Activated CD8-positive, alpha-beta memory T cell treated with anti-CD3 and anti-CD28 coated beads, Interleukin-2, amount 50 U/mL, for 48 hours (primary cell): Measurements from ENCODE around the gene VTN.
"Not testable (repeated sequence)": the region's sequence is repeated elsewhere in the genome, so short reads cannot be mapped to it uniquely, and the experiment has no call there.

Experiments used
- DNase-seq: peaks from one replicate; pipeline ENCODE4 v3.0.0-alpha.2; 2020

VTN gene

DNA sequence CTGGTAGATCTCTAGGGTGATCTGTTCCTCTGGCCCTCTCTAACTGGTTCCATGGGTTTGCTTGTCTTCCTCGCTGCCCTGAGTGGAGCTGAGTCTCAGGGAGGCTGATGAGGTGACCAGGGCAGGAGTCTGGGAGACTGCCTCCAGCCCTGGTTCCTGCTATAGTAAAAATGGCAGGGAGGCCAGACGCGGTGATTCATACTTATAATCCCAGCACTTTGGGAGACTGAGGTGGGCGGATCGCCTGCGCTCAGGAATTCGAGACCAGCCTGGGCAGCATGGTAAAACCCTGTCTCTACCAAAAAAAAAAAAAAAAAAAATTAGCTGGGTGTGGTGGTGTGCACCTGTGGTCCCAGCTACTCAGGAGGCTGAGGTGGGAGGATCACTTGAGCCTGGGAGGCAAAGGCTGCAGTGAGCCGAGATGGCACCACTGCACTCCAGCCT is 31.3 kb downstream of the VTN start:
- DNase-seq, result not testable (repeated sequence)

DNA sequence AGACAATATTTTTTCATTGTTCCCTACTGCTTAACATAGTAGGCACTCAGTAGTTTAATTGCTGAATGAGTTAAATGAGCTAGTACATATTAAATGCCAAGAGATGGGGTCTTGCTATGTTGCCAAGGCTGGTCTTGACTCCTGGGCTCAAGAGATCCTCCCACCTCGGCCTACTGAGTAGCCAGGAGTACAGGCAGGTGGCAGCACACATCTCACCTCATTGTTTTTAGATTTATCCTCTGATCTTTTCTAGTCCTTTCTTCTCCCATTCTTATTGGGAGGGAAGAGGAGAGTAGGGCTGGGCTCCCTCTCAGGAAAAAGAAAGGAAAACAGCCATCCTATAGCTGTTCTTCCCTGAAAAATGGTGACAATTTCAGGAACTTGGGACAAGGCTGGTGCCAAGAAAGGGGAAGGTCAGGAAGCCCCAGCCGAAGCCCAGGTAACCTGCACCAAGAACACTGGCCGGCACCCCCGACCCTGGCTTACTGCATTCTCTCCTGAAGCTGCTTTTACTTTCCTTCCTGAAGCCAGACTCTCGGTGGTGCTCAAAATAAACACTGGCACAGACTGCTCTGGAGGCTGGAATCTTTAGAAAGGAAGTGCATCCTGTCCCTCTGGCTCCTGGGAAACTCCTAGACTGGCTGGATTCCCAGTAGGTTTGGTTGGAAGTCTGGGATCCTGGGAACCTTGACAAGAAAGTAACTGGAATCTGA is 31.9 kb downstream of the VTN start:
- no peak for DNase-seq

GRCh38 chr17:28335959-28336871 is 33.9 kb downstream of the VTN start:
- no peak for DNase-seq

DNA sequence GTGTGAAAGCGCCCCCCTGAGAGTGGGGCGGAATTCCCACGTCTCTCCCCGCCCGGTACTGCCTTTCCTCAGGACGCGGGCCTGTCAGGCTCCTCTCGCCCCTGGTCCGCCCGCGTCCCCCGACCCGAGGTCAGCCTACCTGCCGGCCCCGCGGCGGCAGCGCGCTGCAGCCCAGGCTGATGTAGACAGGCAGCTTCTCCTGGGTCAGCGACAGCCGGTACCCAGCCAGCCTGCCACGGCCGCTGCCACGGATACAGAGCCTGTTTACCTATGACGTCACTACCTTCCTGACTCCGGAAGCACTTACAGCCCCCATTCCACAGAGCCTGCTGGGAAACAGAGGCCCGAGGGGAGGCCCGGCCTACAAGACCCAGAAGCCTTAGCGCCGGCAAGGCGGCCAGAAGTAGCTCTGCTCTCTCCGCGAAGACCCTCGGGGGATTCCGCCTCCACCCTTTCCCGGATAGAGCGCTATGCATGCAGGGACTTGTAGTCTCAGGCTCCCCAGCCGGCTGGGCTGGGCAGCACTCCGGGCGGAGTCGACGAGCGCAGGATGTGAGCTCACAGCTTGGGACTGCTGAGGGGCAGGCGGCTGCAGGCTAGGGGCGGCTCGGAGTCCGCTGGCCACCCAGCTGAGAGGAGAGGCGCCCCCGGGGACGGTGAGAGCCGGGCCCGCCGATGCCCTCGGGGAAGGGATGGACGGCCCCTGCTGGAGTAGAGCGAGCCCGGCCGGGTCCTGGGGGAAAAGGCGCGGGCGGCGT is 34.7 kb downstream of the VTN start, which contains the start of the genes IFT20 and TNFAIP1:
IFT20 (minus strand) TSS at position 272 of the 758 bp plus-strand sequence. CDS start 3,487 bp downstream, outside the sequence.
TNFAIP1 (plus strand) TSS at position 561 of the 758 bp plus-strand sequence. CDS start 3,761 bp downstream, outside the sequence.
- peak; percentile 95 for DNase-seq

DNA sequence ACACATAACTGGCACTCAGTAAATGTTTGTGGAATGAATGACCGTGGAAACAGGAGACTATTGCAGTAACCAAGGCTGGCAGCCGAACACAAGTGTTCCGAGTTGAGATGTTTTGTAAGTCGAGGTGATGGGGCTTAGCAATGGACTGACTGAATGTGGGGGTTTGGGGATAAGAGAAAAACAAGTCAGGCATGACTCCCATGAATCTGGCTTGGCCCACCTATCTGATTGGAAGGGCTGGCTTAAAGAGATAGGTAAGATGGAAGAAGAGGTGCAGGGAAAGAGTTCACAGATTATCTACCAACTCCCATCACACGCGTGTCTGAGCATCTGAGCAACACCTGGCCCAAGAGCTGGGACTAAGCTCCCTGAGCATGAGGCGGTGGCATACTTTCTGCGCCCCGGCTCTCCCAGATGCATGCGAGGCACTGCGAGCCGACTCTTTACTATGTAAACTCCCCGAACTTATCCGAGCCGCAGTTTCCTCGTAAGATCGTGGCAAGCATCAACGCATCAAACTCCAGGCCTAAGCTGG is 35.4 kb downstream of the VTN start:
- DNase-seq, result no peak

GRCh38 chr17:28334171-28334570 is 35.9 kb downstream of the VTN start:
- DNase-seq, result no peak

GRCh38 chr17:28333083-28333746 is 36.9 kb downstream of the VTN start:
- DNase-seq, result peak; percentile 26

- peak; percentile 47 for DNase-seq
These were observed 38.2 kb downstream of the VTN start for GRCh38 chr17:28331891-28332420.

GRCh38 chr17:28330671-28331070 is 39.4 kb downstream of the VTN start:
- DNase-seq, result peak; percentile 46

GRCh38 chr17:28328325-28328724 is 41.8 kb downstream of the VTN start:
- DNase-seq, result peak; percentile 35

DNA sequence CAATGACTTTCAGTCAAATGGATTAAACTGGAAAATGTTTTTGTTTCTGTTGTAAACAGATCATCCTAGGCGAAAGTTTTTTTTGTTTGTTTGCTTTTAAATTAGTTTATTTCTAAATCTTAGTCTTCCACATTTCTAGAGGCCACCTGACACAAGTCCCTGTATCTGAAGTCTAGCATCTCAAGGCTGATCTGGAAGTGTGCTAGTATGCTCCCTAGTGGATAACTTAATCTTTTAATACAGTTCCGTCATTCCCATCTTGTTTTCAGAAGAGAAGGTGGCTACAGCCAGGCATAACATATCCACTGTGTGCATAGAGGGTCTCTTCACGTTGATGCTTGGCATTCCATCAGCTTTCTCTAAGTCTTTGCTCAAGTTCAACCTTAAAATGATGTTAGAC is 42.4 kb downstream of the VTN start:
- DNase-seq, result no peak

- DNase-seq, result peak; percentile 57
These were observed 43.0 kb downstream of the VTN start for GRCh38 chr17:28327031-28327607.

GRCh38 chr17:28326114-28326513 is 44.0 kb downstream of the VTN start:
- peak; percentile 23 for DNase-seq

GRCh38 chr17:28325211-28325610 is 44.9 kb downstream of the VTN start:
- peak; percentile 22 for DNase-seq

DNA sequence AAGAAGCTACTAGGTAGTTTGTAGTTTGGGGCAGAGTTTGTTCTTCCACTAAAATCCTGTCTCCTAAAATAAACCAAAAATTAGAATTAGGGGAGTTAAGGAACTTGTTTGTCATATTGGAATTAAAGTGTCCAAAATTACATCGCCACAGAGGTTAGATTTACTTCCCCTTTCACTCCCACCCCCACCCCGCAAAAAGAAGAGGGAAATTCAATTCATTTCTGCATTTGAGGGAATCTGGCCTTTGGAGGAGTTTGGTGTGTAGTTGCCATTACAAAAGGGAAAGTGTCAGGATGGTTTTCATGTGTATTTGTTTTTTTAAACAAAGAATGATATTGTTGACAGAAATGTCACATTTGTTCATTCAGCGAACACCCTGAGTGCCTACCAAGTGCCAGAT is 45.3 kb downstream of the VTN start:
- no peak for DNase-seq

- DNase-seq, result no peak
These were observed 45.8 kb downstream of the VTN start for GRCh38 chr17:28324267-28324745.

- DNase-seq, result no peak
These were observed 49.7 kb downstream of the VTN start for GRCh38 chr17:28320215-28321061.

DNA sequence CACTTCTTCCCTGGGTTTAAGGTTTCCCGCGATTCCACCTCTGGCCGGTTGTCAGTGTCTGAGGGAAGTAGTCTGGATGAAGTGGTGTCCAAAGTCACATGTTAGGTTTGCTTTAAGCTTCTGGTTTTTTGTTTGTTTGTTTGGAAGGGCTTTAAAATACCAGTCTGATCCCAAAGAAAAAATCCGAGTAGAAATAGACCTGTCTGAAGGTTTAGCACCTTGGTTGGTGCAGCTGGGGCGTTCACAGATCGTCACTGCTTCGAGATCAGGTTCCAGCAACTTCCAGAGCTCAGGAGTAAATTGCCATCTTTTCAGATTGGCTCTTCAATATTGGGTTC is 50.5 kb downstream of the VTN start:
- no peak for DNase-seq

DNA sequence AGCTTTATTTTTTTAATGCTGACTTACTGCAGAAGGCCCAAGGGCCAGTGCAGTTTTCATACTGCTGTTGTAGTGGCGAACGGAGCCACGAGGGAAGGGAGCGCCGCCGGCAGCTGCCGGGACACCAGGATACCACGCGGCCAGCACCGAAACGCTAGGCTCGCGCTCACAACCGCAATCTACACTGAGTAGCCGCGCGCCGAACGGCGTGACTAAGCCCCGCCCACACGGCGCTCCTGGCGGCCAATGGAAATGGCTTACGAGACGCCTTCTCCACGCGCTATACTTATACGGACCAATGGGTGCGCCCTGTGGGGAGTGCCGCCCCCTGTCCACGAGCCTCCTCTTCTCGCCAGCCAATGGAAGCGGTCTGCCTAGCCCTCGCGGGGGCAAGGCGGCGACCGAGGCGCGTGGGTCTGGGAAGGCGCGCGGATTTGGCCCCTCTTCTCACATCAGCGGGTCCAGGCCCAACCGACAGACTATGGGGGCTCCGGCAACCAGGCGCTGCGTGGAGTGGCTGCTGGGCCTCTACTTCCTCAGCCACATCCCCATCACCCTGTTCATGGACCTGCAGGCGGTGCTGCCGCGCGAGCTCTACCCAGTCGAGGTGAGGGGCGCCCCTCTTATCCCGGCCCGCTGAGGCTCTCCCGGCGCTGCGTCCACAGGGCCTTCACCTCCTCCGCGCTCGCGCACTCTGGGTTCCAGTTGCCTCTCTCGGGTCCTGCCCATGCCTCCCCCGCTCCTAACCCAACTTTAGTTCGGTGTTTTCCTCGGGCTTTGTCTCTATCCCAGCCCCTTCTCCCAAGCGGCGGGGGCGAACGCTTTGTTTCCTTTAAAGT is 51.1 kb downstream of the VTN start, which contains the start of gene TMEM97:
TMEM97 (plus strand) TSS at position 442 of the 839 bp plus-strand sequence; CDS start at position 482, 40 bp downstream.
- DNase-seq, result peak; percentile 97
